HK-2 (cell line): ENCODE measurements around the gene CCDC12.
"Not testable (repeated sequence)": the region's sequence is repeated elsewhere in the genome, so short reads cannot be mapped to it uniquely, and the experiment has no call there.

ENCODE experiments used
- DNase-seq: peaks from one replicate; pipeline ENCODE4 v3.0.0-alpha.2; 2018; ENCODE audit not compliant: unreplicated experiment

CCDC12 gene

GRCh38 chr3:46923559-46924350, 52.8 kb downstream of the CCDC12 start:
- DNase-seq: peak; percentile 19

- DNase-seq: no peak
Observed at GRCh38 chr3:46922871-46923558, 53.5 kb downstream of the CCDC12 start.

- no peak for DNase-seq
Observed at GRCh38 chr3:46922426-46922825, 54.1 kb downstream of the CCDC12 start.

GRCh38 chr3:46921871-46922271, 54.7 kb downstream of the CCDC12 start:
- DNase-seq: no peak

- DNase-seq: no peak
Observed at GRCh38 chr3:46921041-46921440, 55.5 kb downstream of the CCDC12 start.

- DNase-seq: no peak
Observed at GRCh38 chr3:46918634-46919033, 57.9 kb downstream of the CCDC12 start.

GRCh38 chr3:46918202-46918601, 58.3 kb downstream of the CCDC12 start:
- no peak for DNase-seq

GRCh38 chr3:46917257-46917656, 59.3 kb downstream of the CCDC12 start:
- no peak for DNase-seq

- DNase-seq: no peak
Observed at GRCh38 chr3:46916799-46917198, 59.7 kb downstream of the CCDC12 start.

- DNase-seq: no peak
Observed at GRCh38 chr3:46916278-46916677, 60.3 kb downstream of the CCDC12 start.

- DNase-seq: no peak
Observed at GRCh38 chr3:46915297-46915822, 61.2 kb downstream of the CCDC12 start.

- DNase-seq: no peak
Observed at GRCh38 chr3:46914849-46915248, 61.7 kb downstream of the CCDC12 start.

GRCh38 chr3:46913644-46914043, 62.9 kb downstream of the CCDC12 start:
- peak; percentile 61 for DNase-seq

GRCh38 chr3:46912986-46913385, 63.6 kb downstream of the CCDC12 start:
- no peak for DNase-seq

- not testable (repeated sequence) for DNase-seq
Observed at GRCh38 chr3:46910914-46911313, 65.6 kb downstream of the CCDC12 start.

- DNase-seq: no peak
Observed at GRCh38 chr3:46910166-46910760, 66.3 kb downstream of the CCDC12 start.

GRCh38 chr3:46909535-46910161, 66.9 kb downstream of the CCDC12 start:
- peak; percentile 76 for DNase-seq

- DNase-seq: no peak
Observed at GRCh38 chr3:46908986-46909534, 67.5 kb downstream of the CCDC12 start.

- DNase-seq: no peak
Observed at GRCh38 chr3:46908294-46908985, 68.1 kb downstream of the CCDC12 start.

- no peak for DNase-seq
Observed at GRCh38 chr3:46907960-46908293, 68.6 kb downstream of the CCDC12 start.

GRCh38 chr3:46907271-46907670, 69.3 kb downstream of the CCDC12 start:
- no peak for DNase-seq
